Sigmoid colon (tissue), 3 donors: ENCODE results near the gene ENOX2.

Experiments used
- CTCF ChIP-seq, 4 experiments: fragments of 450-650 bp in 3 of 4; fragments of 200-600 bp in 1 of 4; IDR thresholded peaks; one replicate each; pipeline ENCODE4 v1.5.1; 2016 to 2019; ENCODE audit warnings: antibody characterized with exemption in 4 of 4, mild to moderate bottlenecking in 3 of 4, moderate library complexity in 2 of 4
- POLR2A ChIP-seq, 2 donors: fragments of 450-650 bp; IDR thresholded peaks; one replicate each; pipeline ENCODE4 v1.6.1; 2016; ENCODE audit warnings: antibody characterized with exemption in 2 of 2, mild to moderate bottlenecking in 2 of 2, moderate library complexity in 2 of 2

DNA sequence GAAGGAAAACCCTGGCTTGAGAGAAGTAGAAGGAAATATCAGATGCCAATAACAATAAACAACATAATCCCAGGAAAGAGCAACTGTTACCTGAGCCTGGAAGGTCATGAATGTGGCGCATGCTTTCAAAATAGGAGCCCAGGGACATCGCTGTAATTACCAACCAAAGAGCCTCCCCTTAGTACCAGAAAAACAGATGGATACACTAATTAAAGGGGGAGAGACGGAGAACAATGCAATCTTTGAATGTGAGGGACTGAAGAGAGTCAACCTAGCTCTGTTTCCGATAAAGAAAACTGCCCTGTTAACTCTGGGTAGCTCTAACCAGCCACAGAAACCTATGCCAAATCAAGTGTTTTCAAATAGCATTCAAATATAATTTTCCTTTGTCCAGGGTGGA, 161.4 kb downstream of the ENOX2 start:
- TF ChIP-seq POLR2A (IDR thresholded peaks at IDR 0.05) (no peak), CTCF (IDR thresholded peaks at IDR 0.05) (no peak)
